IPS DF 19.7 (cell line): ENCODE data around the gene ACE.
"Not testable (repeated sequence)": the region's sequence is repeated elsewhere in the genome, so short reads cannot be mapped to it uniquely, and the experiment has no call there.

Experiments
- DNase-seq: peaks from one replicate; pipeline ENCODE4 v3.0.0-alpha.2; 2013; ENCODE audit warnings: low read depth, low spot score

ACE gene

GRCh38 chr17:63444457-63444856 lies 32.4 kb upstream of the ACE start:
- no peak for DNase-seq

DNA sequence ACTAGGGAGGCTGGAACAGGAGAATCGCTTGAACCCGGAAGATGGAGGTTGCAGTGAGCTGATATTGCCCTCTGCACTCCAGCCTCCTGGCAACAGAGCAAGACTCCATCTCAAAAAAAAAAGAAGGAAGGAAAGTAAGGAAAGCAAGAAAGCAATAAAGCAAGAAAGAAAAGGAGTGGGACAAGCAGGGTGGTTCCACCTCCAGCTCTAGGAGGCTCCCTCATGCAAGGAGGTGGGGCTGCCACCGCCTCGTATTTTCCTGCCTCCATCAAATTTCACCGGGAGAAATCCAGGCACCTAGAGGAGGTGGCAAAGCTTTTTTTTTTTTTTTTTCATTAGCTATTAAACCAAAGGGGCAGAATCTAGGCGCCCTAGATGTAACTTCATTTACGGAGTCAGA lies 31.8 kb upstream of the ACE start:
- DNase-seq: no peak

- no peak for DNase-seq
Observed at GRCh38 chr17:63445571-63445953, 31.3 kb upstream of the ACE start.

- DNase-seq: no peak
Observed at GRCh38 chr17:63445954-63446752, 30.7 kb upstream of the ACE start, which contains the start of gene CYB561. Gene CYB561 (minus strand): TSS chr17:63446306. CDS start chr17:63437547, 8,759 bp downstream.

- no peak for DNase-seq
Observed at GRCh38 chr17:63446753-63447470, 29.9 kb upstream of the ACE start.

DNA sequence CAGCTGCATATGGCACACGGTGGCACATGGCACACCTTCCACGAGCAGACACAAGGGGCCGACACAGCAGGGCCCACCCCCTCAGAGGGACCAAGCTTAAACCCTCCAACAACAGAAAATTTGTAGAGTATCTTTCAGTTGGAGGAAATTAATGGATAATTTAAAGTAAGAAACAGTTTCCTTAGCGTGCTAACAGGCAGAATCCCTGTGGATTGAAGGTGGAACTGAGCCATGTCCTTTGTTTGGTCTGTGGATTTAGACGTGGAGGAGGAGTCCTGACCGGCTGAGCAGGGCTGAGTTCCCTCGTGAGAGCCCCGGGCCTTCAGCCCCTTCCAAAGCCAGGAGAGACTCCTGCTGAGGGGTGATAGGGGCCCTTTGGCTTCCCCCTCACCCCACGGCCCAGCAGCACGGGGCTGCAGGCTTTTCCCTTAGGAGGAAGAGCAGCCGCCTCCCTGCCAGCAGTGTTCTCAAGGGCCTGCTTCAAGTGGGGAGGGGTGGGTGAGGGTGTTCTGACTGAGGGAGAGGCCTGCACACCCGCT lies 29.3 kb upstream of the ACE start:
- no peak for DNase-seq

GRCh38 chr17:63448655-63449054 lies 28.2 kb upstream of the ACE start:
- no peak for DNase-seq

DNA sequence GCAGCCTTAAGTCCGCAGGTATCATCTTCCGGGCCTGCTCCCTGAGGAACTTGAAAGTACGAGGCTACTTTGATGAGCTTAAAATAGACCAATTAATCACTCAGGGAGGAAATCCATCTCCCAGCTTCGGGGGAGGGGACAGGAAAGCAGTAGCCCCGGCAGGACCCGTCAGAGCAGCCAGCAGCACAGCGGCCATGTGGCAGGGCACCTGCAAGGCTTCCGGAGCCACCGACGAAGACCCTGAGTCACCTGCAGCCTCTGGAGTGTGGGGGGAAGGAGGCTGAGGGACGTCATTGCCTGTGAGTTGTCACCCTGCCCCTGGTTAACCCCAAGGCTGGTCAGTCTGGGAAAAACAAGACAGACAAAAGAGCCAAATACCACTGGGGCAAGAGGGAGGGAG lies 26.3 kb upstream of the ACE start:
- DNase-seq: no peak

DNA sequence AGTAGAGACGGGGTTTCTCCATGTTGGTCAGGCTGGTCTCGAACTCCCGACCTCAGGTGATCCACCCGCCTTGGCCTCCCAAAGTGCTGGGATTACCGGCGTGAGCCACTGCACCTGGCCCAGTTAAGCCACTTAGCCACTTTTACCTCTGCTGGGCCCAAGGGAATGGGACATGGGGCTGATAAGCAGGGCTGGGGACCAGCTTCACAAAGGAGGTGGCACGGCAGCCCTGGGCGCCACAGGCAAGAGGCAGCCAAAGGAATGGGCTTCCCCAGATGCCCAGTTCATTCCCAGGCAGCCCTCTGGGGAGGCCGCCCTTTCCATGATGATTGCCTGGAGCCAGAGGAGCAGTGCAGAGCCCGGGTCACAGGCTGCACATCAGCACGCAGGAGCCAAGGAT lies 25.7 kb upstream of the ACE start:
- DNase-seq: no peak

GRCh38 chr17:63452046-63452961 lies 24.6 kb upstream of the ACE start:
- no peak for DNase-seq

DNA sequence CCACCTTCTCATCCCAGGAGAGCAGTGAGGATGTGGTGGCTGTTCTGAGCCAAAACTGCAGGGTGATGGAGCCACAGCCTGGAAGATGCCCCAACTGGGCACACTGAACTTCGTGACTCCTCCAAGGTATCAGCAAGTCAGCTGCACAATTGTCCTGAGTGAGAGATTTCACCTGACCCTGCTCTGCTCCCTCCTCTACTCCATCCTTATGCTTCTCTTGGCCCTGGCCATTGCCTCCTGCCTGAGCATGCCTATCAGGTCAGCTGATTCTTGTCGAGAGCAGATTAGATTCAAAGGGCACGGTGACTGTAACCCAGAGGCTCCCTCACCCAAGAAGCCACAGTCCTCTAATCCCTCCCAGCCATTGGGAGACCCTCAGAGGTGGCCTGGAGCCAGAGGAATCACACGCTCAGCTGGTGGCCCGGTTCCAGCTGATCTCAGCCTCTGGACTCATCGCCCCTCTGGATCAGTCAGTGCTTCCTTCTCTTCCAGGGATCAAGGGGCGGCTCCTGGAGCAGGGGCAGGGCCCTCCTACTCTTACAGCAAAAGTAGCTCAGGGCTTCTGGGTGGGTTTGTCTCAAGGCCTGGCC lies 23.8 kb upstream of the ACE start:
- no peak for DNase-seq

GRCh38 chr17:63454357-63454756 lies 22.5 kb upstream of the ACE start:
- DNase-seq: not testable (repeated sequence)

DNA sequence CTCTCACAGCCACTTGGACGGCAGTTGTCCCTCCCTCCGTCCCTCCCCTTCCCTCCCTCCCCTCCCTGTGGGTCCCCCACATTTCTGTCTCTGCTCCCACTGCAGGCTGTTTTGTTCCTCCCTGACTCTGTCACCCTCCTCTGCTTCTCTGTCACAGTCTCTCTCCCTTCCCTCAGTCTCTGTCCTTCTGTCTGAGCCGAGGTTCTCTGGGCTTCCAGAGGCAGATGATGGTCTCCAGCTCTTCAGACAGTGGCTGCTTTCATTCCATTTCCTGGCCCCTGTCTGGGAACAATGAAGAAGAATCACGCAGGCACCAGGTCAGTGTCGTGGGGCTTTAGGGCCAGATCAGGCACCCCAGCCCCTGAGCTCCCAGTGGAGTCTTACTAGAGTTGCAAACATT lies 21.9 kb upstream of the ACE start:
- no peak for DNase-seq

DNA sequence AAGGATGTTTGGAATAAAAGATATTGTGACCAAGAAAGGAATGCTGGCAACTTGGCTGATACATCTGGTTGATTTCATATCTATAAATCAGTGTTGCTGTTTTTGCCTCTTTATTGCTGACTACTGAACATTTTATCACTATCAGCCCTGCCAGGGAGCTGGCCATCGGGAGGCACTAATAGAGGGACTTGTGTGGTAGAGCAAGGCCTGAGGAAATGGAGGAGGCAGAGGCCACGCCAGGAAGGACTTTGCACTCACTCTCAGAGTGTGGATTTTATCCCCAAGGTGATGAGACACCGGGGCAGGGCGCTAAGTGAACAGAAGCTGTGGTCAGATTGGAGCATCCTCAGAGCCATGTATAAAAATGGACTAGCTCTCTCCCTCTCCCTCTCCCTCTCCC lies 21.4 kb upstream of the ACE start:
- DNase-seq: no peak

DNA sequence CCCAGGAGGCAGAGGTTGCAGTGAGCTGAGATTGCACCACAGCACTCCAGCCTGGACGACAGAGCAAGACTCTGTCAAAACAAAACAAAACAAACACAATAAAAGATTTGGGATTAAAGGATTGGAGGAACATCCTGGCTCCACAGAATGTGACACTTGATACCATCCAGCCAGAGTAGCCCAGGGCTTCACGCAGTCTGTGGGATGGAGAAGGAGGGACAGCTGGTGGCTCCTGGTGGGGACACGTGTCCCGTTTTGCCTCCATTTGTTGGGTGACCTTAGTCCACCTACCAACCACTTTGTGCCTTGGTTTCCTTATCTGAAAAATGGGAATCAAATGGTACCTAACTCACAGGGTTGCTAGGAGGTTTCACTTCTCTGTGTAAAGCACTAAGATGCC lies 18.4 kb upstream of the ACE start:
- no peak for DNase-seq

- DNase-seq: no peak
Observed at GRCh38 chr17:63460018-63460417, 16.8 kb upstream of the ACE start.

GRCh38 chr17:63463771-63464170 lies 13.1 kb upstream of the ACE start:
- DNase-seq: no peak

DNA sequence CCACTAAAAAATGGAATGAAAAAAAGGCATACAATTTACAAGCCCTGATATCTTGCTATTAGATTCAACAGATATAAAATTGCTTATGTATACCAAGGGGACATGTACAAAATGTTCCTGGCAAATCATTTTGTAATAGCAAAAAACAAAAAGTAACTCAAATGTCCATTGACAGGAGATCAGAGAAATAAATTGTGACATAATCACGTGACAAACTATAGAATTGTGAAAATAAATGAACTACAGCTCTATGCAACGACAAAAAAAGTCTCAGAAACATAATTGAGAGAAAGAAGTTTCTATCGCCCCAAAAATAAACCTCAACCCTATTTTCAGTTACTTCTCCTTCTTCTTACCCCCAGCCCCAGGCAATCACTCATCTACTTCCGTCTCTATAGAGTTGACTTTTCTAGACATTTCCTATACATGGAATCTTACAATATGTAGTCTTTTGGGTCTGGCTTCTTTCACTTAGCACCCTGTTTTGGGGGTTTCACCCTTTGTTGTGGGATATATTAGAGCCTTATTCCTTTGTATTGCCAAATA lies 12.1 kb upstream of the ACE start:
- no peak for DNase-seq

- not testable (repeated sequence) for DNase-seq
Observed at GRCh38 chr17:63468099-63468498, 8.8 kb upstream of the ACE start.

DNA sequence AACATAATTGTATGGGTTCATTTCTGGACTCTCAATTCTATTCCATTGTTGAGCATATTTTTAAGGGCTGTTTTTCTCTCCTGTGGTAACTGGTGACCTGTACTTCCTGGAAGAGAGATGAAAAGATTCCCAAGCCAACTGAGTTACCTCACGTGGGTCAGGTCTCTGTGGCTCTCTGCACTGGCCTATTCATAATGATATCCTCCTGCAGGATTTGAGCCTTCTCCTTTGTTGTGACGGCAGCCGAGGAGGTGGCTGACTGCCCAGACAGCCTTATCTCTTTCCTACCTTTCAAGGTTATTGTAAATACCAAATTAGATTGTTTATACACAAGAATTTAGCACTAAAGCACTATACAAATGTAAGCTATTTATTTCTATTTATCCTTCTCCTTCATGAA lies 2.7 kb upstream of the ACE start:
- DNase-seq: no peak
